ENCODE measurements around the gene MIPOL1.

Gene MIPOL1

DNA sequence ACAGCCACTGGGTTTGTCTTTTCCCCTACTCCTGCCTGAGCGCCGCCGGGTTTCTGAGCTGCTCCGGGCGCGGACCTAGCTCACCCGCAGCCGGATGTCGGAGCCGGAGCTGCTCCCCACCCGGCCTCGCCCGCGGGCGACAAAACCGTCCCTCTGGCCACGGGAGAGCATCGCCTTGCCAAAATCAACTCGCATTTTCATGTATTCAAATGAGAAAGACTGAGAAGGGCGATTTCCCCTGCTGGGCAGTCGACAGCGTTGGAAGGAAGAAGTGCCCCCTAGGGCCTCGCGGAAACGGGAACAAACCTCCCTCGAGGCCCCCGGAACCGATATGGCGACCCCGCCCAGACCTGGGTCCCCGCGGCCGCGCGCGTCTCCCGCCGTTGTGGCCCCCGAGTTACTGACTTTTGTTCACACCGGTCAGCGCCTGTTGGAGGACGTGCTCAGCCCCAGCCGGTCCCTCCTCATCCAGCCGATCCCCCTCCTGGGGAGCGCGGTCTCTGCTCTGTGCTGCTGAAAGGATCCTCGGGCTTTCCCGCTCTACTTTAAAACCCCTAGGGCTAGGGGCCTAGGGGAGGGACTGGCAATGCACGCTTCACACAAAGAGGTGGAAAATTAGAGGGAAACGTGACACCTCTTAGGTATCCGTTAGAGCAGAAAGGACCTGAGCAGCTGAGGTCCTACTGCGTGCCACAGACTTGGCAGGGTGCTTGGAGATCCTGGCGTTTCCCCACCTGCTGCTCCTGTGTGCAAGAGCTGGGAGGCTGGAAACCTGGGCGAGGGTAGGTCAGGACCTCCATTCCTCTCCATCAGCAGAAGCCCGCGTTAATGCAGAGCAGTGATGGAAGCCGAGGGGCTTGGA, 402.0 kb downstream of the MIPOL1 start:
- no peak for DNase-seq (ENCODE audit: extremely low read depth, insufficient read length)
- H3K36me3 ChIP-seq (ENCODE audit: control insufficient read depth, insufficient read depth, low read length): no peaks in the 10 kb centered on the region
- no peak overlapping the region for H3K4me3 ChIP-seq (replicated peaks; ENCODE audit: low read depth, low read length)
- TF ChIP-seq, protein P1, sequence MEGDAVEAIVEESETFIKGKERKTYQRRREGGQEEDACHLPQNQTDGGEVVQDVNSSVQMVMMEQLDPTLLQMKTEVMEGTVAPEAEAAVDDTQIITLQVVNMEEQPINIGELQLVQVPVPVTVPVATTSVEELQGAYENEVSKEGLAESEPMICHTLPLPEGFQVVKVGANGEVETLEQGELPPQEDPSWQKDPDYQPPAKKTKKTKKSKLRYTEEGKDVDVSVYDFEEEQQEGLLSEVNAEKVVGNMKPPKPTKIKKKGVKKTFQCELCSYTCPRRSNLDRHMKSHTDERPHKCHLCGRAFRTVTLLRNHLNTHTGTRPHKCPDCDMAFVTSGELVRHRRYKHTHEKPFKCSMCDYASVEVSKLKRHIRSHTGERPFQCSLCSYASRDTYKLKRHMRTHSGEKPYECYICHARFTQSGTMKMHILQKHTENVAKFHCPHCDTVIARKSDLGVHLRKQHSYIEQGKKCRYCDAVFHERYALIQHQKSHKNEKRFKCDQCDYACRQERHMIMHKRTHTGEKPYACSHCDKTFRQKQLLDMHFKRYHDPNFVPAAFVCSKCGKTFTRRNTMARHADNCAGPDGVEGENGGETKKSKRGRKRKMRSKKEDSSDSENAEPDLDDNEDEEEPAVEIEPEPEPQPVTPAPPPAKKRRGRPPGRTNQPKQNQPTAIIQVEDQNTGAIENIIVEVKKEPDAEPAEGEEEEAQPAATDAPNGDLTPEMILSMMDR (IDR thresholded peaks at IDR 0.05; ENCODE audit: insufficient read depth, low read length, poor library complexity, severe bottlenecking): no peak
- H3K27me3 ChIP-seq (replicated peaks; ENCODE audit: control insufficient read depth, insufficient read depth, low read length): no peaks in the 10 kb centered on the region

DNA sequence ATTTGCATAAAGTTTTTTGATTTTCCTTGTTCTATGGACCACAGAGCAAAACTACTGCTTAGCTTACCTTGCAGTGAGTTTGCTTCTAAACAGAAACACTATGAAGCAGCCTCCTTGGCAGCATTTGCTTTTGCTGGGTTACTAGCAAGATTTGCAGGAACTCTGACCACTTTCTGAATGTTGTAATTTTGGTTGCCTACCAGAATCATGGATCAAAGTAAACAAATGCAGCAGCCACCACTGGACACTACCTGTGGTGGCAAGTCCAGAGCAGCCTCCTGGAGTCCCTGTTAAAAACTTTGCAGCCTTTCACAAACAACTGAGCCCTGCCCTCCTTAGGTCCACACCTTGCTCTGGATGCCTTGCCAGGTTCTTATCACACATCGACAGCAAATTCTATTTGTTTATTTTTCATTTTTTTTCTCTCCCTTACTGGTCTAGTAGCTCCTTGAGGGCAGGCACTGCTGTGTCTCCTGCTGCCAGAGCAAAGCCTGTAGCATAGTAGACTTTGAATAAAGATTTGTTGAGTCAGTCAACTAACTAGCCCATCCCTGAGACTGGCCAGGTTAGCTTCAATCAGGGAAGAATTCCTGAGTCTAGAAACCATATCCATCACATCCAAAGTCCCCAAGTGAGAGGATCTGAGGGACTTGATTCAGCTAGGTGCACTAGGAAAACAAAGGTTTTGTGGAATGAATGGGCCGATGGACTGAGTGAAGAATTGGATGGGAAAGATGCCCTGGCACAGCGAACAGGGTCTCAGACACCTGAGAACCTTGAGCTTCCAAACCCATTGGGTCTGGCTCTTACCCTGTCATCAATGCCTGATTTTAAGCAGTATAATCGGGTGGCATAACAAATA, 403.4 kb downstream of the MIPOL1 start:
- DNase-seq (ENCODE audit: extremely low read depth, insufficient read length): no peak
- H3K4me3 ChIP-seq (replicated peaks; ENCODE audit: low read depth, low read length): no peak overlapping the region
- no peaks in the 10 kb centered on the region for H3K36me3 ChIP-seq (ENCODE audit: control insufficient read depth, insufficient read depth, low read length)
- H3K27me3 ChIP-seq (replicated peaks; ENCODE audit: control insufficient read depth, insufficient read depth, low read length): no peaks in the 10 kb centered on the region
- TF ChIP-seq, protein P1 (IDR thresholded peaks at IDR 0.05; ENCODE audit: insufficient read depth, low read length, poor library complexity, severe bottlenecking): no peak

DNA sequence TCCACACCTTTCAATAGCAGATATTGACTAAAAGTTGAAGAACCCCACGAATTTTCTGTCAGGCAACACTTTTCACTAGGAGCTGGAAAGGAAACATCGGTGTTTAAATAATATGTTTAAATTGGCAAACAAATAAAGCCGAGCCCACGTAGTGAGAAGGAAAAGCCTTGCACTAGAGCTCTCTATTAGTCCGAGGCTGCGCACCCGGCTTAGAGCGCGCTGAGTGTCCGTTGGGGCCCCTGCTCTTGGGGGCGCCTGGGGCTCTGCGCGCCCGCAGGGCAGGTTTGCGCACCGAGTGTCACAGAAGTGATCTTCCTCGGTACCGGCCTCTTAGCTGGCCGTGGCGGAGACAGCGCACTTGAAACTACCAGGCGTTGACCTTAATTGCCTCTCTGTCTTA, 404.1 kb downstream of the MIPOL1 start:
- H3K27me3 ChIP-seq (replicated peaks; ENCODE audit: control insufficient read depth, insufficient read depth, low read length): no peaks in the 10 kb centered on the region
- H3K36me3 ChIP-seq (ENCODE audit: control insufficient read depth, insufficient read depth, low read length): no peaks in the 10 kb centered on the region
- DNase-seq (ENCODE audit: extremely low read depth, insufficient read length): no peak
- TF ChIP-seq, protein P1 (IDR thresholded peaks at IDR 0.05; ENCODE audit: insufficient read depth, low read length, poor library complexity, severe bottlenecking): no peak
- H3K4me3 ChIP-seq (replicated peaks; ENCODE audit: low read depth, low read length): no peak overlapping the region
